A549 (cell line): ENCODE measurements around the gene CNKSR1. TPM values are rescaled to one million over a fixed set of nuclear protein-coding genes. Genes with fewer than 3 reads are reported as not detected.
A peak's percentile ranks its signal among the peaks of the same experiment; 100 is the strongest.

Experiments
- ATAC-seq, 2 experiments: fragments of 200-7000 bp in 1 of 2; fragments of >200 bp in 1 of 2; cut with Nextera tagmentation in 1 of 2; cut with Tn5 transposase in 1 of 2; 3 replicates each; pipeline versions ENCODE4 v1.8.0 to v1.9.1; 2018 to 2020; ENCODE audit warnings: mild to moderate bottlenecking in 1 of 2, moderate library complexity in 1 of 2
- CTCF ChIA-PET: fragments of 300-600 bp; sonication (Branson Sonifier 250); formaldehyde crosslinking; extraction: SDS; loops from one replicate; lab custom pipeline; 2021; ENCODE audit warnings: antibody characterized with exemption, inconsistent platforms; lab: Yijun Ruan, JAX
- POLR2A ChIA-PET: fragments of 350-600 bp; formaldehyde crosslinking; extraction: SDS; loops from one replicate; lab custom pipeline; 2021; ENCODE audit warnings: antibody characterized with exemption, inconsistent platforms; lab: Yijun Ruan, JAX
- DNase-seq, 2 experiments: peaks; one replicate each; pipeline versions ENCODE4 v3.0.0 to v3.0.0-alpha.2; 2011 to 2016; ENCODE audit warnings: low read depth in 1 of 2, low spot score in 1 of 2
- FAIRE-seq: peaks from 2 replicates; lab custom pipeline; 2011; peaks lifted over from hg19 to GRCh38; lab: Jason Lieb, UNC
- H3K27ac ChIP-seq, 2 experiments: fragments of >200 bp; sonication (Bioruptor Twin); formaldehyde crosslinking; 3 replicates each; pipeline ENCODE4 v1.5.1; 2016 to 2017
- H3K4me1 ChIP-seq: fragments of >200 bp; sonication (Bioruptor Twin); formaldehyde crosslinking; 3 replicates; pipeline ENCODE4 v1.6.1; 2016
- H3K4me2 ChIP-seq: fragments of >200 bp; sonication (Bioruptor Twin); formaldehyde crosslinking; 3 replicates; pipeline ENCODE4 v1.6.1; 2016
- H3K4me3 ChIP-seq: fragments of >200 bp; sonication (Bioruptor Twin); formaldehyde crosslinking; 3 replicates; pipeline ENCODE4 v1.5.1; 2016
- H3K9me3 ChIP-seq: fragments of >200 bp; sonication (Bioruptor Twin); formaldehyde crosslinking; 3 replicates; pipeline ENCODE4 v1.6.1; 2016
- CBX2 ChIP-seq: fragments of 200-600 bp; sonication (generic); IDR thresholded peaks from 2 replicates; pipeline ENCODE4 v1.6.1; 2016; ENCODE audit warnings: low read depth, mild to moderate bottlenecking, borderline replicate concordance
- CBX8 ChIP-seq: fragments of 200-600 bp; sonication (generic); IDR thresholded peaks from 2 replicates; pipeline ENCODE4 v1.6.1; 2016
- E2F6 ChIP-seq: IDR thresholded peaks from 2 replicates; pipeline ENCODE4 v1.6.1; 2012; ENCODE audit warnings: low read depth, borderline replicate concordance
- EHMT2 ChIP-seq: fragments of 200-600 bp; sonication (generic); IDR thresholded peaks from 2 replicates; pipeline ENCODE4 v1.6.1; 2016; ENCODE audit warnings: antibody characterized with exemption, low read depth, mild to moderate bottlenecking, moderate library complexity
- ELK1 ChIP-seq: fragments of 150-350 bp; IDR thresholded peaks from 2 replicates; pipeline ENCODE4 v1.6.1; 2014; ENCODE audit warnings: low read depth, mild to moderate bottlenecking, low read length
- EP300 ChIP-seq, 2 experiments: fragments of >200 bp; sonication (Bioruptor Twin); formaldehyde crosslinking; IDR thresholded peaks; 2 replicates in 1 of 2; 3 replicates in 1 of 2; pipeline ENCODE4 v1.6.1; 2016 to 2017
- ESRRA ChIP-seq: fragments of 150-350 bp; IDR thresholded peaks from 2 replicates; pipeline ENCODE4 v1.6.1; 2014; ENCODE audit warnings: mild to moderate bottlenecking, low read length, borderline replicate concordance
- FOSB ChIP-seq: fragments of 250-450 bp; sonication (Bioruptor Pico); IDR thresholded peaks from 2 replicates; pipeline ENCODE4 v1.5.0; 2020; ENCODE audit warnings: mild to moderate bottlenecking, moderate library complexity
- FOSL2 ChIP-seq, 2 experiments: fragments of 450-650 bp in 1 of 2; fragments of >200 bp in 1 of 2; sonication (Bioruptor Twin) in 1 of 2; formaldehyde crosslinking; IDR thresholded peaks; 2 replicates each; pipeline versions ENCODE4 v1.5.0 to v1.6.1; 2016 to 2020; ENCODE audit warnings: mild to moderate bottlenecking in 1 of 2, moderate library complexity in 1 of 2
- HDAC2 ChIP-seq: fragments of 200-600 bp; sonication (generic); IDR thresholded peaks from 2 replicates; pipeline ENCODE4 v1.6.1; 2016
- HMGXB4 ChIP-seq: fragments of 250-450 bp; sonication (Bioruptor Pico); IDR thresholded peaks from 2 replicates; pipeline ENCODE4 v1.5.0; 2021; ENCODE audit warnings: mild to moderate bottlenecking, moderate library complexity, borderline replicate concordance
- HOXA7 ChIP-seq: fragments of 250-450 bp; sonication (Bioruptor Pico); IDR thresholded peaks from 2 replicates; pipeline ENCODE4 v1.5.0; 2020; ENCODE audit warnings: mild to moderate bottlenecking, moderate library complexity
- HOXB13 ChIP-seq: fragments of 250-450 bp; sonication (Bioruptor Pico); IDR thresholded peaks from 2 replicates; pipeline ENCODE4 v1.5.0; 2020; ENCODE audit warnings: low read depth, mild to moderate bottlenecking, moderate library complexity
- JUN ChIP-seq, 2 experiments: fragments of >200 bp; sonication (Bioruptor Twin); formaldehyde crosslinking; IDR thresholded peaks; 2 replicates in 1 of 2; 3 replicates in 1 of 2; pipeline ENCODE4 v1.6.1; 2016 to 2017
- KDM5A ChIP-seq: fragments of 200-600 bp; sonication (generic); IDR thresholded peaks from 2 replicates; pipeline ENCODE4 v1.6.1; 2016; ENCODE audit warnings: antibody characterized with exemption, mild to moderate bottlenecking
- MAFK ChIP-seq: fragments of 450-650 bp; IDR thresholded peaks from 2 replicates; pipeline ENCODE4 v1.6.1; 2014; ENCODE audit not compliant: partially characterized antibody
- MAZ ChIP-seq: fragments of 150-350 bp; IDR thresholded peaks from 2 replicates; pipeline ENCODE4 v1.6.1; 2014; ENCODE audit warnings: antibody characterized with exemption, low read depth, low read length, borderline replicate concordance
- PBX3 ChIP-seq: IDR thresholded peaks from 2 replicates; pipeline ENCODE4 v1.6.1; 2012
- POLR2A ChIP-seq: IDR thresholded peaks from 2 replicates; pipeline ENCODE4 v1.6.1; 2012; ENCODE audit warnings: mild to moderate bottlenecking, low read length
- RCOR1 ChIP-seq: fragments of 150-350 bp; IDR thresholded peaks from 2 replicates; pipeline ENCODE4 v1.6.1; 2014; ENCODE audit warnings: antibody characterized with exemption, low read length, low read depth
- RFX5 ChIP-seq: fragments of 450-650 bp; IDR thresholded peaks from 2 replicates; pipeline ENCODE4 v1.7.1; 2014; ENCODE audit warnings: antibody characterized with exemption, mild to moderate bottlenecking, moderate library complexity
- SREBF2 ChIP-seq: fragments of 450-650 bp; IDR thresholded peaks from 2 replicates; pipeline ENCODE4 v1.6.1; 2014; ENCODE audit warnings: mild to moderate bottlenecking, moderate library complexity
- TFCP2L1 ChIP-seq: fragments of 250-450 bp; sonication (Bioruptor Pico); IDR thresholded peaks from 2 replicates; pipeline ENCODE4 v1.5.0; 2021; ENCODE audit warnings: mild to moderate bottlenecking
- USF2 ChIP-seq: fragments of 450-650 bp; IDR thresholded peaks from 2 replicates; pipeline ENCODE4 v1.6.1; 2014; ENCODE audit warnings: antibody characterized with exemption
- ZC3H11A ChIP-seq: fragments of 450-650 bp; IDR thresholded peaks from 2 replicates; pipeline ENCODE4 v1.6.1; 2014; ENCODE audit warnings: antibody characterized with exemption, mild to moderate bottlenecking
- ZFP36 ChIP-seq: fragments of 450-650 bp; IDR thresholded peaks from 2 replicates; pipeline ENCODE4 v1.6.1; 2014; ENCODE audit warnings: borderline replicate concordance; ENCODE audit not compliant: partially characterized antibody
- ZNF302 ChIP-seq: fragments of 250-450 bp; sonication (Bioruptor Pico); IDR thresholded peaks from 2 replicates; pipeline ENCODE4 v1.9.0; 2021; ENCODE audit warnings: inconsistent platforms, mild to moderate bottlenecking, moderate library complexity
- WGBS: methylation state at CpG from one replicate; pipeline ENCODE4 v1.1.6; 2017; ENCODE audit errors: missing lambda C conversion rate; 5-methylcytosine and 5-hydroxymethylcytosine counted together
- polyA plus RNA-seq, 4 experiments: library from polyadenylated mRNA; depleted of rRNA in 3 of 4; stranded (reverse); fragments of >200 nt; fragmentation: RNase III in 1 of 4; extraction: RNeasy Plus Mini Kit Qiagen cat#74134 plus additional on column Dnase treatment in 1 of 4; gene quantifications; 2 replicates in 3 of 4; 3 replicates in 1 of 4; pipeline ENCODE4 v1.2.3, GENCODE V29; 2011 to 2017
- TF ChIP-seq, protein P1 (sequence below): fragments of 250-450 bp; sonication (Bioruptor Pico); IDR thresholded peaks from 2 replicates; pipeline ENCODE4 v1.5.0; 2020; ENCODE audit warnings: low read depth, mild to moderate bottlenecking, moderate library complexity
- TF ChIP-seq, protein P2 (sequence below): fragments of 200-600 bp; sonication (generic); IDR thresholded peaks from 2 replicates; pipeline ENCODE4 v1.6.1; 2016; ENCODE audit warnings: antibody characterized with exemption, mild to moderate bottlenecking, moderate library complexity

Gene CNKSR1
- polyA plus RNA-seq, 2 of the 4 experiments (the other 2 are of a cell fraction): 0.17 to 0.32 TPM

DNA sequence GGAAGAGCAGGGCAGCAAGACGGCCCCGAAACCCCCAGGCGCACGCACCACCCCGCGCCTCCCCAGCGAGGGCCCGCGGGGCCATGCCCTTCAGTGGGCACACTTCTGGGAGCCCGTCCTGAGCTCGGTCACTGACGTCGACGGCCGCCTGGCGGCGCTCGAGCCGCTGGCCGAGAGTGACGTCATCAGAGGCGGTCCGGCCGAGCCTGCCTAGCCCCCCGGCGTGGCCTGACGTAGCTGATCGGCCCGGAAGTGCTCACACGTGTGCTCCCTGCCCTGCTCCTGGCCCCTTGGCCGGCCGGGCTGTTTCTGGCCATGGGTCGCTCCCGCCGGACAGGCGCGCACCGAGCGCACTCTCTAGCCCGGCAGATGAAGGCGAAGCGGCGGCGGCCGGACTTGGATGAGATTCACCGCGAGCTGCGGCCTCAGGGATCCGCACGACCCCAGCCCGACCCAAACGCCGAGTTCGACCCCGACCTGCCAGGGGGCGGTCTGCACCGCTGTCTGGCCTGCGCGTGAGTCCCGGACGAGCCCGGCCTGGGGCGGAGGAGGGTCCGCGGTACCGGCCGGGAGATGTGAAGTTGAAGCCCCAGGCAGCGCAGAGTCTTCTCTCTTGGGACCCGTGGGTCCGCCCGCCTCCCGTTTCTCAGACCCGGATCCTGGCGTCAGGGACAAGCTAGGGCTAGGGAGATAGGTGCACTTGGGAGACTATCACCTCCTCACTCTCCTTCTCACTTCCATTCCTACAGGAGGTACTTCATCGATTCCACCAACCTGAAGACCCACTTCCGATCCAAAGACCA lies 7.4 kb upstream of the CNKSR1 start, which contains the start of gene ZNF593:
ZNF593 (plus strand) TSS at position 240 of the 803 bp plus-strand sequence; CDS start at position 316, 76 bp downstream.
- Histone ChIP-seq H3K4me2 (peak within 1 kb of the TSS; percentile 87), H3K9me3 (no peaks in the 10 kb centered on the region), H3K27ac (peak within 1 kb of the TSS; percentile 90 to 99), H3K4me3 (peak within 1 kb of the TSS; percentile 95), H3K4me1 (peaks cover 7% of the 10 kb centered on the region; the same call in 2 of the 3 replicates)
- DNase-seq: peak; percentile 85 to 91
- FAIRE-seq: no peak
- peak; percentile 91 to 96 for ATAC-seq
- POLR2A ChIA-PET: interaction anchor here (0.9 to 1.6 kb wide), 3 partner anchors 58 to 262 kb away, joined by 3 to 15 read pairs (median 6); partner anchors contain the start of genes CEP85, DHDDS and PDIK1L
- CTCF ChIA-PET: interaction anchor here (0.6 to 3.7 kb wide), 39 partner anchors 8 to 1803 kb away, joined by 3 to 33 read pairs (median 3); partner anchors contain the start of genes CATSPER4, CEP85, CNKSR1 and DHDDS
- WGBS: 4% methylated on average over 10 of the region's 76 CpGs
- TF ChIP-seq ZNF302 (CRISPR knock-in tag): no peak
- no peak for TF ChIP-seq EP300 (IDR thresholded peaks at IDR 0.05)
- TF ChIP-seq FOSB: no peak
- no peak for TF ChIP-seq SREBF2
- TF ChIP-seq MAZ: 0 out of 2 replicates have a peak, but pooled peaks have one; percentile 26
- TF ChIP-seq ESRRA: no peak
- TF ChIP-seq HMGXB4 (CRISPR knock-in tag): no peak
- no peak for TF ChIP-seq CBX2
- TF ChIP-seq POLR2A: peak; percentile 81
- no peak for TF ChIP-seq HOXB13 (CRISPR knock-in tag)
- TF ChIP-seq, protein P1, sequence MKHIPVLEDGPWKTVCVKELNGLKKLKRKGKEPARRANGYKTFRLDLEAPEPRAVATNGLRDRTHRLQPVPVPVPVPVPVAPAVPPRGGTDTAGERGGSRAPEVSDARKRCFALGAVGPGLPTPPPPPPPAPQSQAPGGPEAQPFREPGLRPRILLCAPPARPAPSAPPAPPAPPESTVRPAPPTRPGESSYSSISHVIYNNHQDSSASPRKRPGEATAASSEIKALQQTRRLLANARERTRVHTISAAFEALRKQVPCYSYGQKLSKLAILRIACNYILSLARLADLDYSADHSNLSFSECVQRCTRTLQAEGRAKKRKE: no peak
- no peak for TF ChIP-seq MAFK
- no peak for TF ChIP-seq CBX8
- TF ChIP-seq, protein P2, sequence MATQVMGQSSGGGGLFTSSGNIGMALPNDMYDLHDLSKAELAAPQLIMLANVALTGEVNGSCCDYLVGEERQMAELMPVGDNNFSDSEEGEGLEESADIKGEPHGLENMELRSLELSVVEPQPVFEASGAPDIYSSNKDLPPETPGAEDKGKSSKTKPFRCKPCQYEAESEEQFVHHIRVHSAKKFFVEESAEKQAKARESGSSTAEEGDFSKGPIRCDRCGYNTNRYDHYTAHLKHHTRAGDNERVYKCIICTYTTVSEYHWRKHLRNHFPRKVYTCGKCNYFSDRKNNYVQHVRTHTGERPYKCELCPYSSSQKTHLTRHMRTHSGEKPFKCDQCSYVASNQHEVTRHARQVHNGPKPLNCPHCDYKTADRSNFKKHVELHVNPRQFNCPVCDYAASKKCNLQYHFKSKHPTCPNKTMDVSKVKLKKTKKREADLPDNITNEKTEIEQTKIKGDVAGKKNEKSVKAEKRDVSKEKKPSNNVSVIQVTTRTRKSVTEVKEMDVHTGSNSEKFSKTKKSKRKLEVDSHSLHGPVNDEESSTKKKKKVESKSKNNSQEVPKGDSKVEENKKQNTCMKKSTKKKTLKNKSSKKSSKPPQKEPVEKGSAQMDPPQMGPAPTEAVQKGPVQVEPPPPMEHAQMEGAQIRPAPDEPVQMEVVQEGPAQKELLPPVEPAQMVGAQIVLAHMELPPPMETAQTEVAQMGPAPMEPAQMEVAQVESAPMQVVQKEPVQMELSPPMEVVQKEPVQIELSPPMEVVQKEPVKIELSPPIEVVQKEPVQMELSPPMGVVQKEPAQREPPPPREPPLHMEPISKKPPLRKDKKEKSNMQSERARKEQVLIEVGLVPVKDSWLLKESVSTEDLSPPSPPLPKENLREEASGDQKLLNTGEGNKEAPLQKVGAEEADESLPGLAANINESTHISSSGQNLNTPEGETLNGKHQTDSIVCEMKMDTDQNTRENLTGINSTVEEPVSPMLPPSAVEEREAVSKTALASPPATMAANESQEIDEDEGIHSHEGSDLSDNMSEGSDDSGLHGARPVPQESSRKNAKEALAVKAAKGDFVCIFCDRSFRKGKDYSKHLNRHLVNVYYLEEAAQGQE: no peak
- peak; percentile 38; the same call in 1 of the 2 replicates for TF ChIP-seq USF2
- TF ChIP-seq EHMT2: no peak
- TF ChIP-seq ZFP36: no peak
- no peak for TF ChIP-seq ELK1
- TF ChIP-seq RCOR1: no peak
- TF ChIP-seq HDAC2: no peak
- TF ChIP-seq E2F6: no peak
- 0 out of 2 replicates have a peak, but pooled peaks have one; percentile 43 for TF ChIP-seq RFX5
- TF ChIP-seq FOSL2 (IDR thresholded peaks at IDR 0.05): no peak
- peak; percentile 90 for TF ChIP-seq FOSL2 (CRISPR knock-in tag; IDR thresholded peaks at IDR 0.05)
- no peak for TF ChIP-seq ZC3H11A
- no peak for TF ChIP-seq KDM5A
- no peak for TF ChIP-seq TFCP2L1 (CRISPR knock-in tag)
- TF ChIP-seq JUN (IDR thresholded peaks at IDR 0.05): peak in 1 of 2 experiments; percentile 75; a peak in 2 of 5 replicates
- TF ChIP-seq HOXA7 (CRISPR knock-in tag): no peak
- TF ChIP-seq PBX3: no peak
